NCI-H1436 (cell line): ENCODE measurements around the gene EXO1.

Experiments
- DNase-seq: peaks from one replicate; lab custom pipeline; 2025; lab: John Stamatoyannopoulos, UW

The EXO1 gene

DNA sequence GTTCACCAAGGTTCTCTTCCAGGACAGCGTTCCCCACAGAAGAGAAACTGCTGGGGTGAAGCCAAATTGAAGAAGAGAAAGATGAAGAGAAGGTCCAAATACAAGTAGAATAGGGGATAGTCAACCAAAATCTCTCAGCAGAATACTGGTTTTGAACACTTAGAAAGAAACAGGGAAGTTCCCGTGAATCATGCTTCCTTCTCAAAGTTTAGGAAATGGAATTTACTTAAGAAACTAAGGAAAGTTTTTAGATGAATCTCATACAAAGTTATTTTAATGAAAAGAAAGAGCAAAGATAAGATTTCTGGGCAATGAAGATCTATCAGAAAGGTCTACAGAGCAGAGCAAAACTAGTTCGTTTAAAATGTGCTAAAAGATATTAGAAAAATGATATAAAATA is 43.3 kb downstream of the EXO1 start:
- DNase-seq, result no peak

DNA sequence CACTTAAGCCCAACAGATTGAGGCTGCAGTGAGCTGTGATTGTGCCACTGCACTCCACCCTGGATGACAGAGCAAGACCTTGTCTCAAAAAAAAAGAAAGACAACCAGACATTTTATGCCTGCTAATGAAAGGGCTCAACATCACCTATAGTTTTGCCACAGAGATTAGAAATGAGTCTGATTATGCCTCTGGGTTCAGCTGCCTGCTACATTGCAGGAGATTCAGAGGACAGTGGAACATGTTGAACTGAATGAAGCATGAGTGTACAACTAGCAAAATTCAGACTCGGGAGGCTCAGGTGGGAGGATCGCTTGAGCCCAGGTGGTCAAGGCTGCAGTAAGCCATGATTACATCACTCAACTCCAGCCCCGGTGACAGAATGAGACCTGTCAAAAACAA is 46.0 kb downstream of the EXO1 start:
- DNase-seq, result no peak

DNA sequence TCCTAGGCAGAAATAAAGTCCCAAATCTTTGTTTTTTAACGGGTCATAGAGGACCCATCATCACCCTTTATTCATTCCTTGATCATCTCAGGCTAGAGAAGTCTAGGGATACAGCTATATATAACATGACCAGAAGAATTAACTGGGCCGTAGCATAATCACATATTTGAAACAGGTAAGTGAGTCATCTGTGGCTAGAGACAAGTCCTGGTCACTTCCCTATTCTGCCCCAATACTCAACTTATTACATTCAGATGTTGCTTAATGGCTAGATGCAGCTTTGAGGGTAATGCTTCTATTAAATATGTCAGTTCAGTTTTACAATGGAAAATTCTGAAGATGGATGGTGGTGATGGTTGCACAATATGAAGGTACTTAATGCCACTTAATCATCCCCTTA is 47.0 kb downstream of the EXO1 start:
- no peak for DNase-seq

GRCh38 chr1:241896670-241896962 is 48.6 kb downstream of the EXO1 start:
- no peak for DNase-seq

- DNase-seq, result no peak
These were observed 51.2 kb downstream of the EXO1 start for GRCh38 chr1:241899210-241899609.

- no peak for DNase-seq
These were observed 52.4 kb downstream of the EXO1 start for GRCh38 chr1:241900381-241900780.

DNA sequence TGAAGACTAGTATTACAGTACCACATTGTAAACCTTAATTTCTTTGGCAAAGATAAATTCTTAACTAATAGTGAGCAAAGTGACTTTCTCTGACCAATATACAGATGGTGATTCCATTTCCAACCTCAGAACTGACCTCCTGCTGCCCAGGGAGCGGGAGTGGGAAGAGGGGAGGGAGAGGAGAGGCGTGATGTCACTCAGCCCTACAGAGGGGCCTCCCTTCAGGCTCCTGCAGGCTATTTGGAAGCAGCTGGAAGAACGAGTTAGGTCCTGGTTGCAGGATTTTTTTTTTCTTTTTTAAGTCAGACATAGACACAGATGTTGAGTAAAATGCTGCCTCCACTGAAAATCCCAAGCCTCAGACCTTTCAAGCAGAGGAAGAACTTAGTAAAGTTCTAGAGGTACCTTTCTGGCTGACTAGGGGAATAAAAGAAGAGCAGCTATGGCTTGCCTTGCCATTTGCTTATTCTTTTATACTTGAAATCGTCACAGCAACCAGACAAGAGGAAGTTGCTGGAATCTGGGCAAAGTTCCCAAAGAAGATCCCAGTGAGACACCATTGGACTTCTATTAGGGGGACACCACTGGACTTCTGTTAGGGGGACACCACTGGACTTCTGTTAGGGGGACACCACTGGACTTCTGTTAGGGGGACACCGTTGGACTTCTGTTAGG is 54.5 kb downstream of the EXO1 start:
- no peak for DNase-seq

GRCh38 chr1:241916196-241916595 is 68.2 kb downstream of the EXO1 start:
- no peak for DNase-seq

DNA sequence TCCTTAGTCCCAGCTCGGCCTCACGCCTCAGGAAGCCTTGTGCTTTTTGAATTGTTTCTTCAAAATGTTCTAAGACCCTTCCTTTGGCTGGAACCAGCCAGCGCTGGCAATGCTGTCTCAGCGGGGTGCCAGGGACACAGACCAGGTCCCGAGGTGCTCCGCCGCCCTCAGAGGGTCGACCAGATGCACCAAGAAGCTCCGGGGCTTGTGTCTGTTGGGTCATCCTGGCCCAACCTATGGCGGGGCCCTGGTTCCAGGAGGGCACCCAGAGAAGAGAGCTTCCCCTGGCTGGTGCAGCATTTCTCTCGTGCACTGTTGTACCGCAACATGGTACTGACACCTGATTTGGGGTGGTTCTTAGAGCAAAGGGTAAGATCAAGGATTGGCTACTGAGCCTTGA is 69.5 kb downstream of the EXO1 start:
- DNase-seq, result no peak

GRCh38 chr1:241918879-241919278 is 70.9 kb downstream of the EXO1 start:
- DNase-seq, result no peak

DNA sequence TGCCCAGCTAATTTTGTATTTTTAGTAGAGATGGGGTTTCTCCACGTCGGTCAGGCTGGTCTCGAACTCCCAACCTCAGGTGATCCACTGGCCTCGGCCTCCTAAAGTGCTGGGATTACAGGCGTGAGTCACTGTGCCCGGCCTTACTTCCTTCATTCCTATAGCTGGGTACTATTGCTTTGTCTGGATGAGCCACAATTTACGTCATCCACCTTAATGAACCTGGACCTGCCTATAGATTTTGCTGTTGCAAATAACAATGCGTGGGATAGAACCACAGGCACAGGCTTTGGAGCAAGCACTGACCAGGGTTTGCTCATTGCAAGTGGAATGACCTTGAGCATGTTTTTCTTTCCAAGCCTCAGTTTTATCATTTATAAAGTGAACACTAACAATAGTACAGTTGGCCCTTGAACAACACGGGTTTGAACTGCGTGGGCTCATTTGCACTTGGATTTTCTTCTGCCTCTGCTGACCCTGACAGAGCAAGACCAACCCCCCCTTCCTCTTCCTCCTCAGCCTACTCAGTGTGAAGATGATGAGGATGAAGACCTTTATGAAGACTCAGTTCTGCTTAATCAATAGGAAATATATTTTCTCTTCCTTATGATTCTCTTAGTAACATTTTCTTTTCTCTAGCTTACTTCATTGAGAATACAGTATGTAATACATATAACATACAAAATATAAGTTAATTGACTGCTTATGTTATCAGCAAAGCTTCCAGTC is 76.2 kb downstream of the EXO1 start:
- DNase-seq, result no peak

- DNase-seq, result no peak
These were observed 78.1 kb downstream of the EXO1 start for GRCh38 chr1:241926141-241926540.

DNA sequence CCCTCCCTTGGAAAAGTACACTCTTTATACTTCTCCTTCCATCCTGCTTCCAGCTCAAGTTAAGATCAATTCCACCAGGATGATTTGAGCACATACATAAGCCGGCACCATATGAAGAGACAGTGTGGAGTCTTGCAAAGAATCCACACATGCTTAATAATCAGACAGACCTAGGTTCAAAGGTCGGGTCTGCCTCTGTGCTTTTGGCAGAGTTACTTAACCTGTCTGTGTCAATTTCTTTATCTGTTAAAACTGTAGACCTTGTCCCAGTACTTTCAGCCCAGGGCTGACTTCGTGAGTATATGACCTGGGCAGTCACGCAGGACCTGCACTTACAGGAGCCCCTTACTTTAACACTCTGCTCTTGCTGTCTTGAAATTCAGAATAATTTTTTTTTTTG is 79.3 kb downstream of the EXO1 start:
- DNase-seq, result no peak

DNA sequence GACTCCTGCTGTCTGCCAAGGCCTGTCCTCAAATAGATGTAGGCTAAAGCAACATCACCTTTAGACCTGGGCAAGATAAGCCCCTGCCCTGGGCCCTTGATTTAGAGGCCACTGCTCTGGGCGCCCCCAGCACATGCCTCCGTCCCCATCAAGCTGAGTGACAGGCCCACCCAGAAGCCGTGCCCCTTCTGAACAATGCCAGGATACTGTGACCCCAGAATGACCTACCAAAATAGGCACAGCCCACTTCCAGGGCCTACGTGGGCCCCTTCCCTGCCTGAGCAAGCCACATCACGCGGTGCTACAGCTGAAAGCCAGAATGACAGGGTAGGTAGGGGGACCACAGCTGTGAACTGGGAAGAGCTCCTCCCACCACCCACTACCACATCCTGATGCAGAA is 84.8 kb downstream of the EXO1 start:
- DNase-seq, result no peak

DNA sequence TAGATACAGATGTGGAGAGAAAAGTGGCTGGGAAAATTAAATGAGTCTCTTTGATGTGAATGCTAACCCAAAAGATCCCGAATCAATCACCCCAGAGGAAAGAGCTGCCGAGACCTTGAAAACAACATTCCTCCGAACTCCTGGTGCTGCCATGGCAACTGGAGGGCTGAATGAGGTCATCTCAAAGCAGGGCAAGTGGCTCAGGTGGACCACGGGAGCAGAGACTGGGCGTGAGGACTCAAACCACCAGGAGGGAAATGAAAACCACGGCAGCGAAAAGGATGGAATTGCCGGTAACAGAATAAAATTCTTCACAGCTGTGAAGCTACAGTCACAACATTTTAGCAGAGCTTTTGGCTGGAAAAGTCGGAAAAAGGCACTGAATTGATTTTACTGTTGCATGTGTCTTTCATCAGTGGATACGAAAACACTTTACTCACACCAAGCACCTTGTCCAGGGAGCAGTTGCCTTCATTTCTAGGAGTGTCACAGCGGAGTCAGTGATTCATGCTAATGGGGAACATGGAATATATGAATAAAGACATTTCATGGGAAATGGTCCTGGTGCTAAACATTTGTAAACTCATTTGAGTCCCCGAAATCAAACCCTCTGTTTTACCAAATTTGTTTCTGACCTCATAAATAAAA is 86.3 kb downstream of the EXO1 start:
- DNase-seq, result no peak

DNA sequence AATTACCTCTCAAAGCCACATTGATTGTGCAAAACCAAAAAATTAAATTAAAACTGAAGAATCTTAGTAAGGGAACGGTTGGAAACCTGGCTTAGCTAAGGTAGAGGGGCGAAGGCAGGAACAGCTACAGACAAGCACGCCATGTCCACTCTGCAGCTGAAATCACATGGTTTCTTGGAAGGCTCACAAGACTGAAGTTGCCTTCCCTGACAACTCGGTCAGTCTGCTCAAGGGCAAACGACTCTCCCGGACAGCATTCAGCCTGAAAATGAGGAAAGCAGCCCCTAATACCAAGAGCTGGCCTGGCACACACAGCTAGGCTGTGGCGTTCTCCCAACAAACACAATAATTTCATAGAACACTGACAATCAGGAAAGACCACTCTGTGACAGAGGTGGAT is 86.9 kb downstream of the EXO1 start:
- no peak for DNase-seq
